Tibial nerve (tissue), 4 donors: ENCODE results near the gene KCNRG. TPM values are rescaled to one million over a fixed set of nuclear protein-coding genes. Genes with fewer than 3 reads are reported as not detected.
A peak's percentile ranks its signal among the peaks of the same experiment; 100 is the strongest.

Experiments
- DNase-seq, 2 donors: peaks; one replicate each; pipeline ENCODE4 v3.0.0-alpha.2; 2019; ENCODE audit warnings: low spot score in 2 of 2
- H3K27ac ChIP-seq, 4 donors: fragments of 200-600 bp; sonication (generic) in 3 of 4; one replicate each; pipeline ENCODE4 v1.5.1; 2017 to 2019; ENCODE audit warnings: mild to moderate bottlenecking in 1 of 4
- H3K27me3 ChIP-seq, 2 donors: fragments of 200-600 bp; sonication (generic) in 1 of 2; one replicate each; pipeline versions ENCODE4 v1.5.1 to v1.6.0; 2017 to 2019
- H3K36me3 ChIP-seq, 3 donors: fragments of 200-600 bp; sonication (generic); one replicate each; pipeline ENCODE4 v1.5.1; 2018 to 2019
- H3K4me1 ChIP-seq, 4 donors: fragments of 200-600 bp; sonication (generic) in 3 of 4; one replicate each; pipeline ENCODE4 v1.5.1; 2017 to 2019
- H3K4me3 ChIP-seq, 4 donors: fragments of 200-600 bp; sonication (generic) in 3 of 4; one replicate each; pipeline ENCODE4 v1.5.1; 2017 to 2019; ENCODE audit warnings: mild to moderate bottlenecking in 1 of 4, moderate library complexity in 1 of 4
- H3K9me3 ChIP-seq, 4 donors: fragments of 200-600 bp; sonication (generic) in 3 of 4; one replicate each; pipeline ENCODE4 v1.5.1; 2017 to 2019
- CTCF ChIP-seq, 5 experiments: fragments of 200-600 bp in 3 of 5; fragments of 450-650 bp in 2 of 5; sonication (generic) in 3 of 5; IDR thresholded peaks; one replicate each; pipeline ENCODE4 v1.5.1; 2016 to 2019; ENCODE audit warnings: antibody characterized with exemption in 5 of 5, mild to moderate bottlenecking in 3 of 5, moderate library complexity in 2 of 5
- EP300 ChIP-seq, 2 donors: sonication (generic); formaldehyde crosslinking; IDR thresholded peaks; one replicate each; pipeline ENCODE4 v1.6.1; 2017; ENCODE audit warnings: antibody characterized with exemption in 2 of 2, mild to moderate bottlenecking in 1 of 2
- POLR2A ChIP-seq, 2 donors: fragments of 450-650 bp; IDR thresholded peaks; one replicate each; pipeline ENCODE4 v1.6.1; 2017; ENCODE audit warnings: antibody characterized with exemption in 2 of 2, mild to moderate bottlenecking in 2 of 2, moderate library complexity in 2 of 2
- WGBS, 2 donors: methylation state at CpG; one replicate each; pipeline ENCODE4 v1.1.5; 2018; 5-methylcytosine and 5-hydroxymethylcytosine counted together
- total RNA-seq, 4 donors: library from RNA; depleted of rRNA; stranded (reverse); fragments of >200 nt; gene quantifications; one replicate each; pipeline ENCODE4 v1.1.0, GENCODE V29; 2016

KCNRG gene
- total RNA-seq, 4 donors from 2014 or later: 0.60 to 2.4 (median 1.6) TPM

- H3K27ac ChIP-seq: peak within 1 kb of the TSS; percentile 97 to 100 (median 98)
- DNase-seq: peak; percentile 91 to 92
- peaks cover 0 to 6% (median 0%) of the 10 kb centered on the region in 3 donors for H3K36me3 ChIP-seq
- no peaks in the 10 kb centered on the region for H3K27me3 ChIP-seq
- H3K4me1 ChIP-seq: peaks cover 3 to 53% (median 24%) of the 10 kb centered on the region in 4 donors
- 1% methylated on average over 45 to 52 of the region's 56 CpGs for WGBS, 2 donors
- H3K4me3 ChIP-seq: peak within 1 kb of the TSS; percentile 86 to 100 (median 92)
- peak; percentile 31 to 82 for TF ChIP-seq POLR2A (IDR thresholded peaks at IDR 0.05)
- TF ChIP-seq CTCF (IDR thresholded peaks at IDR 0.05): peak; percentile 74 to 89 (median 87)
- peak; percentile 10 to 93 for TF ChIP-seq EP300 (IDR thresholded peaks at IDR 0.05)
- H3K9me3 ChIP-seq: no peaks in the 10 kb centered on the region
Observed at GRCh38 chr13:49996951-49997895, 18.0 kb upstream of the KCNRG start, which contains the start of gene TRIM13. Gene TRIM13, plus strand, starts transcription at chr13:49997042. Its CDS starts 14,899 bp downstream, at chr13:50011941.

- Histone ChIP-seq H3K27ac (peak overlapping the region in 3 of 4 donors; percentile 92 to 99 (median 99)), H3K36me3 (peaks cover 0 to 6% (median 5%) of the 10 kb centered on the region in 3 donors), H3K4me1 (peaks cover 3 to 60% (median 28%) of the 10 kb centered on the region in 4 donors), H3K27me3 (no peaks in the 10 kb centered on the region), H3K9me3 (no peaks in the 10 kb centered on the region), H3K4me3 (peak overlapping the region; percentile 69 to 95 (median 86))
- WGBS, 2 donors: 3 to 9% methylated on average over 4 of the region's 4 CpGs
- TF ChIP-seq POLR2A (IDR thresholded peaks at IDR 0.05): no peak
- TF ChIP-seq CTCF (IDR thresholded peaks at IDR 0.05): no peak
- no peak for TF ChIP-seq EP300 (IDR thresholded peaks at IDR 0.05)
- DNase-seq: no peak
Observed at GRCh38 chr13:49997955-49998354, 17.3 kb upstream of the KCNRG start.

GRCh38 chr13:49998714-49999624, 16.3 kb upstream of the KCNRG start:
- peak overlapping the region in 3 of 4 donors; percentile 84 to 95 (median 89) for H3K4me3 ChIP-seq
- H3K36me3 ChIP-seq: peaks cover 0 to 9% (median 6%) of the 10 kb centered on the region in 3 donors
- WGBS, 2 donors: 69 to 73% methylated on average over 22 of the region's 22 CpGs
- no peaks in the 10 kb centered on the region for H3K9me3 ChIP-seq
- DNase-seq: no peak
- peak overlapping the region in 2 of 4 donors; percentile 99 for H3K27ac ChIP-seq
- no peak for TF ChIP-seq POLR2A (IDR thresholded peaks at IDR 0.05)
- no peak for TF ChIP-seq EP300 (IDR thresholded peaks at IDR 0.05)
- TF ChIP-seq CTCF (IDR thresholded peaks at IDR 0.05): no peak
- no peaks in the 10 kb centered on the region for H3K27me3 ChIP-seq
- peaks cover 3 to 70% (median 32%) of the 10 kb centered on the region in 4 donors for H3K4me1 ChIP-seq

GRCh38 chr13:50001287-50001686, 14.0 kb upstream of the KCNRG start:
- no peak overlapping the region for H3K4me3 ChIP-seq
- 69 to 76% methylated on average over 1 of the region's 1 CpG for WGBS, 2 donors
- peaks cover 0 to 27% (median 9%) of the 10 kb centered on the region in 3 donors for H3K36me3 ChIP-seq
- H3K27me3 ChIP-seq: no peaks in the 10 kb centered on the region
- peaks cover 3 to 70% (median 38%) of the 10 kb centered on the region in 4 donors for H3K4me1 ChIP-seq
- H3K9me3 ChIP-seq: no peaks in the 10 kb centered on the region
- TF ChIP-seq EP300 (IDR thresholded peaks at IDR 0.05) (no peak), CTCF (IDR thresholded peaks at IDR 0.05) (no peak), POLR2A (IDR thresholded peaks at IDR 0.05) (no peak)
- H3K27ac ChIP-seq: peak overlapping the region in 2 of 4 donors; percentile 2 to 13
- DNase-seq: no peak
